GM12878 (cell line): Measurements from ENCODE around the gene NPDC1. TPM values are rescaled to one million over a fixed set of nuclear protein-coding genes. Genes with fewer than 3 reads are reported as not detected.

ENCODE experiments used
- ATAC-seq: fragments of 200-7000 bp; cut with Tn5 transposase; 3 replicates; pipeline ENCODE4 v1.9.1; 2020; ENCODE audit warnings: mild to moderate bottlenecking, moderate library complexity
- BruUV-seq: library from RNA; stranded (reverse); fragments of 400-500 nt; replicated peaks from 2 replicates; lab custom pipeline; 2021; lab: Mats Ljungman, UMichigan
- CTCF ChIA-PET: fragments of 300-600 bp; sonication (Branson Sonifier 250); formaldehyde crosslinking; extraction: SDS; loops from one replicate; lab custom pipeline; 2021; ENCODE audit warnings: inconsistent platforms; lab: Yijun Ruan, JAX
- POLR2A ChIA-PET: fragments of 350-600 bp; formaldehyde crosslinking; extraction: SDS; loops from one replicate; lab custom pipeline; 2021; ENCODE audit warnings: inconsistent platforms; lab: Charles Lee
- RAD21 ChIA-PET: fragments of 300-600 bp; sonication (Branson Sonifier 250); formaldehyde crosslinking; loops from one replicate; lab custom pipeline; 2023; ENCODE audit warnings: antibody characterized with exemption; ENCODE audit not compliant: unreplicated experiment; lab: Charles Lee
- SMC1A ChIA-PET: fragments of 300-600 bp; sonication (Branson Sonifier 250); formaldehyde crosslinking; loops from one replicate; lab custom pipeline; 2023; ENCODE audit not compliant: unreplicated experiment, uncharacterized antibody; lab: Charles Lee
- DNase-seq: peaks from one replicate; pipeline ENCODE4 v3.0.0-alpha.2; 2011; ENCODE audit warnings: low read depth, low spot score
- FAIRE-seq: peaks from 3 replicates; lab custom pipeline; 2011; peaks lifted over from hg19 to GRCh38; lab: Jason Lieb, UNC
- H2AFZ ChIP-seq: 2 replicates; pipeline ENCODE4 v1.6.0; 2011; ENCODE audit warnings: low read depth, low read length, control low read depth; ENCODE audit not compliant: control insufficient read depth
- H3K27ac ChIP-seq: 2 replicates; pipeline ENCODE4 v1.5.1; 2011; ENCODE audit warnings: control low read depth; ENCODE audit not compliant: control insufficient read depth, insufficient read depth
- H3K27me3 ChIP-seq, 2 experiments: replicated peaks in 1 of 2; 2 replicates each; pipeline versions ENCODE4 v1.6.0 to v1.6.1; 2011; ENCODE audit warnings: low read length in 1 of 2; ENCODE audit not compliant: control insufficient read depth in 2 of 2, insufficient read depth in 2 of 2
- H3K36me3 ChIP-seq, 2 experiments: 2 replicates each; pipeline ENCODE4 v1.5.1; 2011; ENCODE audit warnings: low read length in 1 of 2; ENCODE audit not compliant: control insufficient read depth in 2 of 2, insufficient read depth in 2 of 2
- H3K4me1 ChIP-seq: 2 replicates; pipeline ENCODE4 v1.6.1; 2011; ENCODE audit warnings: mild to moderate bottlenecking, low read length, moderate library complexity, mixed read lengths; ENCODE audit not compliant: control insufficient read depth, insufficient read depth
- H3K4me2 ChIP-seq: 2 replicates; pipeline ENCODE4 v1.6.0; 2011; ENCODE audit warnings: control low read depth; ENCODE audit not compliant: control insufficient read depth, insufficient read depth
- H3K4me3 ChIP-seq: fragments of 200-600 bp; sonication (generic); 2 replicates; pipeline ENCODE4 v1.5.1; 2016
- H3K79me2 ChIP-seq: 2 replicates; pipeline ENCODE4 v1.6.0; 2011; ENCODE audit warnings: low read length; ENCODE audit not compliant: control insufficient read depth, insufficient read depth
- H3K9ac ChIP-seq: 2 replicates; pipeline ENCODE4 v1.8.0; 2011; ENCODE audit warnings: low read length, control low read depth, mixed read lengths; ENCODE audit not compliant: control insufficient read depth, insufficient read depth
- H3K9me3 ChIP-seq: replicated peaks from 3 replicates; pipeline ENCODE4 v1.5.1; 2011; ENCODE audit warnings: mild to moderate bottlenecking, low read length; ENCODE audit not compliant: control insufficient read depth, insufficient read depth
- H4K20me1 ChIP-seq: 2 replicates; pipeline ENCODE4 v1.6.0; 2011; ENCODE audit not compliant: control insufficient read depth, insufficient read depth
- CBX3 ChIP-seq: fragments of 200-600 bp; sonication (generic); IDR thresholded peaks from 2 replicates; pipeline ENCODE4 v1.6.1; 2016; ENCODE audit warnings: low read depth, borderline replicate concordance
- ETV6 ChIP-seq, 2 experiments: fragments of 450-650 bp in 1 of 2; IDR thresholded peaks in 1 of 2; conservative IDR thresholded peaks in 1 of 2; 2 replicates each; pipeline ENCODE4 v1.6.1; 2014; ENCODE audit warnings: antibody characterized with exemption in 1 of 2, borderline replicate concordance in 1 of 2, low read depth in 1 of 2, mild to moderate bottlenecking in 1 of 2, moderate library complexity in 1 of 2
- IRF5 ChIP-seq: fragments of 450-650 bp; IDR thresholded peaks from 2 replicates; pipeline ENCODE4 v1.6.1; 2017; ENCODE audit warnings: borderline replicate concordance
- MEF2A ChIP-seq: IDR thresholded peaks from 2 replicates; pipeline ENCODE4 v1.6.1; 2011; ENCODE audit warnings: low read depth, mild to moderate bottlenecking, low read length, moderate library complexity; ENCODE audit not compliant: insufficient read depth
- MTA2 ChIP-seq: fragments of 450-650 bp; IDR thresholded peaks from 2 replicates; pipeline ENCODE4 v1.6.1; 2016; ENCODE audit warnings: low read depth, mild to moderate bottlenecking, moderate library complexity
- MXI1 ChIP-seq: fragments of 150-350 bp; IDR thresholded peaks from 2 replicates; pipeline ENCODE4 v1.6.1; 2011; ENCODE audit warnings: low read depth, mild to moderate bottlenecking, inconsistent platforms, low read length, improper control_type of control experiment
- RBBP5 ChIP-seq: fragments of 200-600 bp; sonication (generic); conservative IDR thresholded peaks from 2 replicates; pipeline ENCODE4 v1.6.1; 2016
- RFX5 ChIP-seq: IDR thresholded peaks from 2 replicates; pipeline ENCODE4 v1.6.1; 2011; ENCODE audit warnings: low read depth, low read length, improper control_type of control experiment
- SMAD5 ChIP-seq: IDR thresholded peaks from 2 replicates; pipeline ENCODE4 v1.6.1; 2016; ENCODE audit warnings: antibody characterized with exemption, low read depth
- STAT1 ChIP-seq: fragments of 450-650 bp; conservative IDR thresholded peaks from 2 replicates; pipeline ENCODE4 v1.6.1; 2014; ENCODE audit warnings: antibody characterized with exemption, mild to moderate bottlenecking
- USF1 ChIP-seq: IDR thresholded peaks from 2 replicates; pipeline ENCODE4 v1.6.1; 2011; ENCODE audit warnings: borderline replicate concordance, low read depth, mild to moderate bottlenecking, moderate library complexity, mixed read lengths, low read length; ENCODE audit not compliant: insufficient read depth; ENCODE audit errors: extremely low read length
- WGBS: methylation state at CpG from one replicate; pipeline ENCODE4 v1.1.6; 2016; ENCODE audit warnings: low lambda C conversion rate; ENCODE audit not compliant: insufficient replicate concordance, insufficient coverage; ENCODE audit errors: missing lambda C conversion rate; 5-methylcytosine and 5-hydroxymethylcytosine counted together
- in situ Hi-C: fragments of 300-500 bp; cut with MboI; formaldehyde crosslinking; loops from 9 replicates; pipeline ENCODE4 v1.14.3; 2018; ENCODE audit warnings: mixed read lengths
- intact Hi-C: fragments of 100-400 bp; cut with micrococcal nuclease; formaldehyde crosslinking; loops from one replicate; pipeline ENCODE4 v1.14.2; 2022; ENCODE audit not compliant: unreplicated experiment
- polyA plus RNA-seq, 11 experiments: library from polyadenylated mRNA; depleted of rRNA in 4 of 11; unstranded in 6 of 11; stranded (reverse) in 5 of 11; fragments of >200 nt; fragmentation: Nextera tagmentation in 4 of 11; fragmentation: Illumina TruSeq in 1 of 11; extraction: Ambion mirVana in 4 of 11; extraction: Trizol in 1 of 11; gene quantifications; 1 replicate in 1 of 11; 2 replicates in 10 of 11; pipeline versions ENCODE4 v1.2.1 to v1.2.3, GENCODE V29; 2011 to 2016; ENCODE audit warnings: inconsistent platforms in 2 of 11, missing spikeins in 2 of 11, low read depth in 1 of 11
- total RNA-seq, 4 experiments: library from RNA; depleted of rRNA in 3 of 4; stranded (reverse); fragments of >200 nt in 3 of 4; fragmentation: Illumina TruSeq in 1 of 4; extraction: Trizol in 1 of 4; gene quantifications; 2 replicates each; pipeline versions ENCODE4 v1.2.1 to v1.2.3, GENCODE V29; 2013 to 2021

The NPDC1 gene
- total and polyA plus RNA-seq, 10 of the 15 experiments (the other 5 are each of a cell fraction or from before 2014, with no cell fraction given), result 0.04 to 1.7 (median 0.77) TPM; not detected in 2

GRCh38 chr9:137062384-137062783 is 16.4 kb upstream of the NPDC1 start:
- intact Hi-C loops, result no loop called here
- BruUV-seq, result TSS peak; percentile 75

More at GRCh38 chr9:137062384-137062783, 16.4 kb upstream of the NPDC1 start:
- H3K27ac ChIP-seq, result no peak overlapping the region
- no peaks in the 10 kb centered on the region for H4K20me1 ChIP-seq
- no peaks in the 10 kb centered on the region for H3K79me2 ChIP-seq
- SMC1A ChIA-PET, result no interaction called here
- DNase-seq, result no peak
- H3K4me3 ChIP-seq, result no peak overlapping the region
- H3K36me3 ChIP-seq, result no peaks in the 10 kb centered on the region; a peak in 2 of 4 replicates
- H2AFZ ChIP-seq, result no peak overlapping the region
- H3K9ac ChIP-seq, result no peak overlapping the region
- H3K9me3 ChIP-seq, result no peaks in the 10 kb centered on the region
- TF ChIP-seq RBBP5, result no peak
- no peak for TF ChIP-seq MEF2A
- no peak for TF ChIP-seq IRF5
- TF ChIP-seq ETV6 (conservative IDR thresholded peaks at IDR 0.05 in 1 of 2, IDR thresholded peaks at IDR 0.05 in 1 of 2; ENCODE audit: borderline replicate concordance in 1 of 2, low read depth in 1 of 2), result no peak
- TF ChIP-seq CBX3, result no peak
- no peak for TF ChIP-seq MTA2
- TF ChIP-seq STAT1, result no peak
- TF ChIP-seq SMAD5, result no peak
- no peak for TF ChIP-seq MXI1
- no peak for TF ChIP-seq RFX5
- TF ChIP-seq USF1, result no peak
- TF ChIP-seq, all 136 proteins: peak for 0
- ATAC-seq (no peak), FAIRE-seq (no peak)
- CTCF ChIA-PET, result interaction anchor here (6.4 kb wide), 1 partner anchor 14 kb away, joined by 81 read pairs; the partner anchor contains the start of gene NPDC1
- POLR2A ChIA-PET, result no interaction called here
- 67% methylated on average over 15 of the region's 15 CpGs for WGBS
- in situ Hi-C loops, result no loop called here
- RAD21 ChIA-PET, result interaction anchor here (3.1 kb wide), 1 partner anchor 16 kb away, joined by 18 read pairs; the partner anchor contains the start of gene NPDC1
- Histone ChIP-seq H3K27me3 (no peaks in the 10 kb centered on the region), H3K4me1 (no peaks in the 10 kb centered on the region), H3K4me2 (no peak overlapping the region)
